ENCODE measurements around the gene RPS19BP1. TPM values are rescaled to one million over a fixed set of nuclear protein-coding genes. Genes with fewer than 3 reads are reported as not detected.

Gene RPS19BP1
- total RNA-seq, 4 donors from 2014 or later = 93.4 to 157 (median 121) TPM

- WGBS, 2 donors = 69 to 72% methylated on average over 10 of the region's 10 CpGs
- no peak overlapping the region for H3K4me3 ChIP-seq (ENCODE audit: low read depth, poor library complexity, severe bottlenecking)
- intact Hi-C loops (cut with DNase I; ENCODE audit: low total_unique reads) = no loop called here
- no peak for DNase-seq (ENCODE audit: low spot score in 2 of 2)
- TF ChIP-seq CTCF (IDR thresholded peaks at IDR 0.05) (no peak), POLR2A (IDR thresholded peaks at IDR 0.05) (no peak)
Observed at GRCh38 chr22:39494471-39495120, 38.0 kb downstream of the RPS19BP1 start.

- 57 to 60% methylated on average over 4 of the region's 4 CpGs for WGBS, 2 donors
- TF ChIP-seq CTCF (IDR thresholded peaks at IDR 0.05) = no peak
- TF ChIP-seq POLR2A (IDR thresholded peaks at IDR 0.05) = no peak
- intact Hi-C loops (cut with DNase I; ENCODE audit: low total_unique reads) = no loop called here
Observed at GRCh38 chr22:39493759-39494158, 38.8 kb downstream of the RPS19BP1 start.

GRCh38 chr22:39492186-39492585 lies 40.4 kb downstream of the RPS19BP1 start:
- TF ChIP-seq CTCF (IDR thresholded peaks at IDR 0.05) (no peak), POLR2A (IDR thresholded peaks at IDR 0.05) (no peak)
- intact Hi-C loops (cut with DNase I; ENCODE audit: low total_unique reads) = no loop called here
- H3K4me3 ChIP-seq (ENCODE audit: low read depth, poor library complexity, severe bottlenecking) = no peak overlapping the region
- no peak for DNase-seq (ENCODE audit: low spot score in 2 of 2)
- 75 to 84% methylated on average over 3 of the region's 3 CpGs for WGBS, 2 donors

More at GRCh38 chr22:39493759-39494158, 38.8 kb downstream of the RPS19BP1 start:
- DNase-seq (ENCODE audit: low spot score in 2 of 2) = no peak
- H3K4me3 ChIP-seq (ENCODE audit: low read depth, poor library complexity, severe bottlenecking) = no peak overlapping the region

GRCh38 chr22:39491696-39492095 lies 40.9 kb downstream of the RPS19BP1 start:
- no peak for DNase-seq (ENCODE audit: low spot score in 2 of 2)
- 92 to 93% methylated on average over 6 of the region's 6 CpGs for WGBS, 2 donors
- intact Hi-C loops (cut with DNase I; ENCODE audit: low total_unique reads) = no loop called here
- TF ChIP-seq POLR2A (IDR thresholded peaks at IDR 0.05) (no peak), CTCF (IDR thresholded peaks at IDR 0.05) (no peak)
- no peak overlapping the region for H3K4me3 ChIP-seq (ENCODE audit: low read depth, poor library complexity, severe bottlenecking)

- intact Hi-C loops (cut with DNase I; ENCODE audit: low total_unique reads) = no loop called here
Observed at GRCh38 chr22:39490966-39491680, 41.4 kb downstream of the RPS19BP1 start.

More at GRCh38 chr22:39490966-39491680, 41.4 kb downstream of the RPS19BP1 start:
- H3K4me3 ChIP-seq (ENCODE audit: low read depth, poor library complexity, severe bottlenecking) = no peak overlapping the region
- no peak for TF ChIP-seq POLR2A (IDR thresholded peaks at IDR 0.05)
- TF ChIP-seq CTCF (IDR thresholded peaks at IDR 0.05) = no peak
- 68 to 80% methylated on average over 9 of the region's 9 CpGs for WGBS, 2 donors
- DNase-seq (ENCODE audit: low spot score in 2 of 2) = no peak
